Fibroblast of mammary gland (primary cell): Measurements from ENCODE around the gene PRDX2.

Experiments
- DNase-seq: peaks from one replicate; pipeline ENCODE4 v3.0.0-alpha.2; 2010; ENCODE audit warnings: low read depth
- H3K4me3 ChIP-seq: 2 replicates; pipeline ENCODE4 v1.5.1; 2011; ENCODE audit warnings: low read depth, mild to moderate bottlenecking, low read length, moderate library complexity; ENCODE audit not compliant: control insufficient read depth
- TF ChIP-seq, protein P1 (sequence below): conservative IDR thresholded peaks from 2 replicates; pipeline ENCODE4 v1.5.1; 2011; ENCODE audit warnings: low read depth, low read length, inconsistent platforms; ENCODE audit not compliant: control insufficient read depth, insufficient read depth

The PRDX2 gene

DNA sequence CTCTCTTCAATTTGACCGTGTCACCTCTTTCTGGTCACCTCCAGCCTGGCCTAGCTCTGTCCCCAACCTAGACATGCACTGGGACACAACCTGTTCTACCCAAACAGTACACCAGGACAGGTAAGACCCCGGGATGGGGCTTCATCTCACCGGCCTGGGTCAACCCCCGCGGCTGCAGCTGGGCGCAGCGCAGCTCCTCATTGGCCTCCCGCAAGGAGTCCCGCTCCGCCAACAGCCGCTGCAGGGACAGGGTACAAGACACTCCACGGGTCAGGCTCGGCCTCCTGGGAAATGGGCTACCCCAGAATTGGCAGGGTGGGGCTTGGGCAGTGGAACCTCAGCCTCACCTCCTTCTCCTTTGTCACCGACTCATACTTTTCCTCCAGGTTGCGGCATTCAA, 33.9 kb downstream of the PRDX2 start:
- DNase-seq = no peak
- TF ChIP-seq, protein P1, sequence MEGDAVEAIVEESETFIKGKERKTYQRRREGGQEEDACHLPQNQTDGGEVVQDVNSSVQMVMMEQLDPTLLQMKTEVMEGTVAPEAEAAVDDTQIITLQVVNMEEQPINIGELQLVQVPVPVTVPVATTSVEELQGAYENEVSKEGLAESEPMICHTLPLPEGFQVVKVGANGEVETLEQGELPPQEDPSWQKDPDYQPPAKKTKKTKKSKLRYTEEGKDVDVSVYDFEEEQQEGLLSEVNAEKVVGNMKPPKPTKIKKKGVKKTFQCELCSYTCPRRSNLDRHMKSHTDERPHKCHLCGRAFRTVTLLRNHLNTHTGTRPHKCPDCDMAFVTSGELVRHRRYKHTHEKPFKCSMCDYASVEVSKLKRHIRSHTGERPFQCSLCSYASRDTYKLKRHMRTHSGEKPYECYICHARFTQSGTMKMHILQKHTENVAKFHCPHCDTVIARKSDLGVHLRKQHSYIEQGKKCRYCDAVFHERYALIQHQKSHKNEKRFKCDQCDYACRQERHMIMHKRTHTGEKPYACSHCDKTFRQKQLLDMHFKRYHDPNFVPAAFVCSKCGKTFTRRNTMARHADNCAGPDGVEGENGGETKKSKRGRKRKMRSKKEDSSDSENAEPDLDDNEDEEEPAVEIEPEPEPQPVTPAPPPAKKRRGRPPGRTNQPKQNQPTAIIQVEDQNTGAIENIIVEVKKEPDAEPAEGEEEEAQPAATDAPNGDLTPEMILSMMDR = no peak
- no peak overlapping the region for H3K4me3 ChIP-seq

DNA sequence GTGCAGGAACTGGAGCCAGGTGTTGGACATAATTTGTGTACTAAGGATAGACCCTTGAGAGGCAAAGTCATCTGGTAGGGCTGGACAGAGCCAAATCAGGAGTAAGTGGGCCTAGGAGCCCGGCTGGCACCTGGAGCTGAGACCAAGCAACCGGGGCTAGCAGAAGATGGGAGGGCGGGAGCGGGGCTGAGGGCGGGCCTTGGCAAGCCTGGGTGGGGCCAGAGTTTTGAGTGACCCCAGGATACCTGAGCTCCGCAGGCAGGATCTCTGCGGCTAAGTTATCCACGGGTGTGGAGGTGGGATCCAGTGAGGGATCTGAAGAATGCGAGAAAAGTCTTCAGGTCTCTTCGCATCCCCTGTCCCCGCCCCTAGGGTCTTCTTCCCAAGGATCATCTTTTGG, 34.5 kb downstream of the PRDX2 start:
- TF ChIP-seq, protein P1 = no peak
- DNase-seq = no peak
- H3K4me3 ChIP-seq = no peak overlapping the region

DNA sequence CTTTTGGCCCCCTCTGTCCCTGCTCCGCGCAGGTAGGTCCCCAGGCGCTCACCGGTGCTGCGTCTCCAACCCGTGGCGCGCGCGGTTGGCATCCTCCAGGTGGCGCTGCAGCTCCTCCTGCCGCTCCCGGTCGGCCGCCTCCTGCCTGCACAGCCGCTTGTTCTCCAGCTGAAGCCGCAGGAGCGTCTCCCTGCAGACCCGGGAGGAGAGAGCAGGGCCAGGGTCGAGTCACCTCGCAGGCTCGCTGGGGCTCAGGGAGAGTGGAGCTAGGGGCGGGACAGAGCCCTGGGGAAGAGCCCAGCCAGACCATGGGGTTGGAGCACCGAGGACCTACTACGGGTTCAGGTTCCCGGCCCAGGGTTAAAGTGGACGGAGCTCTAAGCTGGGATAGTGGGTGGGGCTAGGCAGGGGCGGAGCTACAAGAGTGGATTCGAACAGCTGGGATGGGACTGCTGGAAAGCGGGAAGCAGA, 35.5 kb downstream of the PRDX2 start:
- peak; percentile 71 for DNase-seq

DNA sequence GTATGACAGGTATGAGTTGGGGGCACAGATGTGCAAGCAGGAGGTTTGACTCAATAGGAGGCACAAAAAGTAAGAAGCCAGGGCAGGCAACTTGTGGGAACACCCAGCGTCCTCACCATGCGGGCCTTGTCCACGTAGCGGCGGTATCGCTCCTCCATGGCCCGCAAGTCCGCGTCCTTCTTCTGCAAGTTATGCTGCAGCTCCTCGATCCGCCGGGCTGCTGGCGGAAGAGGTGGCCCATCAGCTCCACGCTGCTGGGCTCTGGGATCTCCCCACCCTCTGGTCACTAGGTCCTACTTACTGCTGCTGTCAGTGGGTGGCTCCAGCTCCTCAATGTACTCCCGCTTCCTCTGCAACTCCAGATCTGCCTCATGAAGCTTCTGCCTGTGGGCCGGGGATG, 36.9 kb downstream of the PRDX2 start:
- no peak overlapping the region for H3K4me3 ChIP-seq
- no peak for DNase-seq
- TF ChIP-seq, protein P1 = no peak

More for the DNA sequence above, 35.5 kb downstream of the PRDX2 start:
- TF ChIP-seq, protein P1 = peak; percentile 59
- H3K4me3 ChIP-seq = peak overlapping the region; percentile 56

DNA sequence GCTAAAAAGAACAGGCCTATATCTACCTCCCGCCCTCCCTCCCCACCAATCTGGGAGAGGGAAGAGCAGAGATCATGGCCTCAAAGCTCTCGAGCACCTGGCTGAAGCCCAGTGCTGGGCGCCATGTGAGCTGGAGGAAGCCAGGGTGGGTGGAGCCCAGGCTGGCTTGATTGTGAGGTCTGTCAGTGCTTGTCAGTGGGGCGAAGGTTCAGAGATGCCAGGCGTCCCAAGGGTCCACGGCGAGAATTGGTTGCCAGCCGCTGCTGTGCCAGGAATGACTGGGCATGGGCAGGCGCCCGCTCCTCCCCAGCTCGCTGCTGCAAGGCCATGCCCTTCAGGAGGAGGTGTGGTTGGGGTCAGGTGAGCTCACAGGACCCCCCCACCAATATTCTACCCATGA, 38.5 kb downstream of the PRDX2 start:
- H3K4me3 ChIP-seq = no peak overlapping the region
- DNase-seq = no peak
- TF ChIP-seq, protein P1 = no peak

DNA sequence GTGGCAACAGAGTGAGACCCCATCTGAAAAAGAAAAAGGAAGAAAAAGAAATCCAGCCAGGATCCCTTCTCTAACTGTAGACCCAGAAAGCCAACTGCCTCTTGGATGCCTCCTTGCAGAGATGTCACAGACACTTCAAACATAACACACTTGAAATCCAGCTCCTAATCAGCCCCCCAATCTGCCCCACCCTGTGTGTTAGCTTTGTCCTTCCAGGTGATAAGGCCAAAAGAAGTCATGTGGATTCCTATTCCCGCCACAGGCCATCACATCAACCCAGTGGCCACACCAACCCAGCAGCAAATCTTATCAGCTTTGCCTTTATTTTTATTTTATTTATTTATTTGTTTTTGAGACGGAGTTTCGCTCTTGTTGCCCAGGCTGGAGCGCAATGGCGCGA, 41.9 kb downstream of the PRDX2 start:
- no peak for DNase-seq
- TF ChIP-seq, protein P1 = no peak
- no peak overlapping the region for H3K4me3 ChIP-seq
